ENCODE measurements around the gene ZNF285. TPM values are rescaled to one million over a fixed set of nuclear protein-coding genes. Genes with fewer than 3 reads are reported as not detected.
"Not testable (repeated sequence)": the region's sequence is repeated elsewhere in the genome, so short reads cannot be mapped to it uniquely, and the experiment has no call there.

ZNF285 gene
- total and polyA plus RNA-seq, 12 donors, result 1.6 to 9.4 (median 4.0) TPM

DNA sequence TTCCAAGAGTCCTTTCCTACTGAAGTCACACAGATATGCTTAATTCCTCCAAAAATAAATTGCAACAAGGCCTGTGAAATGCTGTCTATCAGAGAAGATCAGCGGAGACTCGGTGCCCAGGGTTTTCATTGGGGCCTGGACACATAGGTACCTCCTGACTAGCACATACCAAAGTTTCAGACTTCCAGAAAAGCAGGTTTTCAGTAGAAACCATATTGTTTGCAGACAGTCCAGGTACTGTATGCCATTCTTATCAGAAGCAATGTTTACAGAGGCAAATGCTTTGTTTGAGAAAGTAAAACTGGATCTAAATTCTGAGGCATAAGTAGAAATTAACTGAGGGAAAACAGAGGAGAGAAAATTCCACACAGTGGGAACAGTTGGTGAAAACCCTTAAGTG, 34.0 kb upstream of the ZNF285 start:
- Histone ChIP-seq H3K27ac (no peak overlapping the region), H3K4me1 (replicated peaks in 1 of 2) (no peaks in the 10 kb centered on the region), H3K9me3 (replicated peaks in 1 of 3) (peaks cover 0 to 34% (median 0%) of the 10 kb centered on the region in 3 donors), H3K27me3 (no peaks in the 10 kb centered on the region), H3K4me3 (no peak overlapping the region), H3K36me3 (replicated peaks in 1 of 2) (no peaks in the 10 kb centered on the region)
- TF ChIP-seq, protein P1, sequence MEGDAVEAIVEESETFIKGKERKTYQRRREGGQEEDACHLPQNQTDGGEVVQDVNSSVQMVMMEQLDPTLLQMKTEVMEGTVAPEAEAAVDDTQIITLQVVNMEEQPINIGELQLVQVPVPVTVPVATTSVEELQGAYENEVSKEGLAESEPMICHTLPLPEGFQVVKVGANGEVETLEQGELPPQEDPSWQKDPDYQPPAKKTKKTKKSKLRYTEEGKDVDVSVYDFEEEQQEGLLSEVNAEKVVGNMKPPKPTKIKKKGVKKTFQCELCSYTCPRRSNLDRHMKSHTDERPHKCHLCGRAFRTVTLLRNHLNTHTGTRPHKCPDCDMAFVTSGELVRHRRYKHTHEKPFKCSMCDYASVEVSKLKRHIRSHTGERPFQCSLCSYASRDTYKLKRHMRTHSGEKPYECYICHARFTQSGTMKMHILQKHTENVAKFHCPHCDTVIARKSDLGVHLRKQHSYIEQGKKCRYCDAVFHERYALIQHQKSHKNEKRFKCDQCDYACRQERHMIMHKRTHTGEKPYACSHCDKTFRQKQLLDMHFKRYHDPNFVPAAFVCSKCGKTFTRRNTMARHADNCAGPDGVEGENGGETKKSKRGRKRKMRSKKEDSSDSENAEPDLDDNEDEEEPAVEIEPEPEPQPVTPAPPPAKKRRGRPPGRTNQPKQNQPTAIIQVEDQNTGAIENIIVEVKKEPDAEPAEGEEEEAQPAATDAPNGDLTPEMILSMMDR (IDR thresholded peaks at IDR 0.05), result no peak
- no peak for TF ChIP-seq POLR2A (IDR thresholded peaks at IDR 0.05)
- DNase-seq, result no peak
- WGBS, 4 donors, result 90 to 100% (median 96%) methylated on average over 2 of the region's 2 CpGs
- intact Hi-C loops (cut with DNase I), result no loop called here

DNA sequence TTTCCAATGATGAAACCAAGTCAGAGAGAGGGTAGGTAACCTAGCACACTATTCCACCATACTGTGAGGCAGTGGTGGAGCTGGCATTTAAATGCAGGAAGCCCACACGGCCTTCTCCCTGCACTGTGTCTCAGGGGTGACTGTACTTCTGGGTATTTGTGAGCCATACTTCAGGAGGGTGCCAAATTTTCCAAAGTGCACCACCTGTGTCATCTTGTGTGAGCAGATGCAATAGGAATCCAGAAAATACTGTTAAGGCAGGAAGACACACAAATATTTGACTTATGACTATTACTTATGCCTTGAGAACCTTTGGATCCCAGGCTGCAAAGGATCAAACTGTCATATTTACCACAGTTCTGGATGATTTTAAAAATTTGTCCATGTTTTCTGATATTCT, 29.5 kb upstream of the ZNF285 start:
- intact Hi-C loops (cut with DNase I), result no loop called here
- H3K27ac ChIP-seq, result no peak overlapping the region
- no peaks in the 10 kb centered on the region for H3K36me3 ChIP-seq (replicated peaks in 1 of 2)
- DNase-seq, result no peak
- H3K4me1 ChIP-seq (replicated peaks in 1 of 2), result no peaks in the 10 kb centered on the region
- TF ChIP-seq, protein P1 (IDR thresholded peaks at IDR 0.05), result no peak
- no peak for TF ChIP-seq POLR2A (IDR thresholded peaks at IDR 0.05)
- no peaks in the 10 kb centered on the region for H3K27me3 ChIP-seq
- peaks cover 0 to 61% (median 0%) of the 10 kb centered on the region in 3 donors for H3K9me3 ChIP-seq (replicated peaks in 1 of 3)
- no peak overlapping the region for H3K4me3 ChIP-seq
- 71 to 92% (median 81%) methylated on average over 1 of the region's 1 CpG for WGBS, 4 donors

DNA sequence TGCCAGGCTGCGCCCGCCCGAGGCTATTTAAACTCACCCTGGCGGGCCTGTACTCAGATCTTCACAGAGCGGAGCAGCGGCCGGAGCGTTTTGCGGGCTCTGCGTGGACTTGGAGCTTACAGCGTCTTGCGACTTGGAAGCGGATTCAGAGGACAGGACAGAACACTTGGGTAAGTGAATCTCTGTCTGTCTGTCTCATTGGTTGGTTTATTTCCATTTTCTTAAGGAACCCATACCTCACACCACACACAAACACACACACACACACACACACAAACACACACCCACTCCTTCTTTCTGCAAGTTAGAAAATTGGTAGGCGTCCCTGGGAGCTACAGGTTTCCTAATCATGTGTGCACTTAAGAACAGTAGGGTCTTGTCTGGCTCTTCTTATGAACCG, 14.1 kb upstream of the ZNF285 start:
- H3K4me1 ChIP-seq (replicated peaks in 1 of 2); DNase-seq; intact Hi-C loops (cut with DNase I); H3K27me3 ChIP-seq; H3K27ac ChIP-seq; H3K4me3 ChIP-seq; H3K36me3 ChIP-seq (replicated peaks in 1 of 2); H3K9me3 ChIP-seq (replicated peaks in 1 of 3): not testable (repeated sequence)
- 79 to 91% (median 87%) methylated on average over 4 to 10 of the region's 15 CpGs for WGBS, 4 donors

DNA sequence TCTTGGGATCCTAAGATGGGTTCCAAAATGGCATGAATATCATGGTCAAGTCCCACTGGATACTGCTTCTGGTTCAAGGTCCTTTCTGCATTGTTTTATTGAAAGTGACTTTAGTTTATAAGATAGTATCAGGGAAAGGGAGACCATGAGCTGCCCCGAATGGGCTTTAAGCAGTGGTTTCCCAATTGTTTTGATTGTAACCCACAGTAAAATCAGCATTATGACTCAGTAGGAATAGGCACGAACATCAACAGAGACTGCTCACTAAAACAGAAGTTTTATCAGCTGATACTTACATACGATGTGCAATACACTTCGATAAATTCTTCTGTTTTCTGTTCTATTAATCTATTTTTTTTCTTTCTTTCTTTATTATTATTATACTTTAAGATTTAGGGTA, 12.1 kb downstream of the ZNF285 start:
- H3K4me3 ChIP-seq; DNase-seq; intact Hi-C loops (cut with DNase I); H3K27me3 ChIP-seq; H3K9me3 ChIP-seq (replicated peaks in 1 of 3); H3K4me1 ChIP-seq (replicated peaks in 1 of 2); H3K36me3 ChIP-seq (replicated peaks in 1 of 2); H3K27ac ChIP-seq: not testable (repeated sequence)
- WGBS, 4 donors, result 91 to 97% (median 95%) methylated on average over 4 of the region's 4 CpGs

DNA sequence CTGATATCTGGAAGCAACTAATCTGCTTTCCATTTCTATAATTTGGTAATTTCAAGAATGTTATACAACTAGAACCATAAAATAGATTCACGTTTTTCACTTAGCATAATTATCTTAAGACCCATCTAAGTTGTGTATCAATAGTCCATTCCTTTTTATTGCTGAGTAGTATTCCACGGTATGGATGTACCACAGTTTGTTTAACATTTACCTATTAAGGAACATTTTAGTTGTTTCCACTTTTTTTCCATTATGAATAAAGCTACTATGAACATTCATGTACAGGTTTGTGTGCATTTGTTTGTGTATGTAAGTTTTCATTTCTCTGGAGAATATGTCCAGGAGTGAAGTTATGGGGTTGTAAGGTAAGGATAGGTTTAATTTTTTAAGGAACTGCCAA, 26.6 kb downstream of the ZNF285 start:
- Histone ChIP-seq H3K4me1 (replicated peaks in 1 of 2) (no peaks in the 10 kb centered on the region), H3K9me3 (replicated peaks in 1 of 3) (peaks cover 0 to 8% (median 5%) of the 10 kb centered on the region in 3 donors), H3K27me3 (no peaks in the 10 kb centered on the region), H3K27ac (no peak overlapping the region), H3K4me3 (no peak overlapping the region), H3K36me3 (replicated peaks in 1 of 2) (no peaks in the 10 kb centered on the region)
- intact Hi-C loops (cut with DNase I), result no loop called here
- no peak for DNase-seq
- no peak for TF ChIP-seq POLR2A (IDR thresholded peaks at IDR 0.05)
- TF ChIP-seq, protein P1 (IDR thresholded peaks at IDR 0.05), result no peak
- 45 to 53% (median 50%) methylated on average over 2 of the region's 2 CpGs for WGBS, 4 donors

Measured in adrenal gland (tissue), 12 donors.